Endothelial cell of umbilical vein (primary cell): Measurements from ENCODE around the gene GIT2.
A peak's percentile ranks its signal among the peaks of the same experiment; 100 is the strongest.

Experiments used
- CTCF ChIP-seq, 2 donors: IDR thresholded peaks; 1 replicate in 1 of 2; 2 replicates in 1 of 2; pipeline ENCODE4 v1.5.1; 2011; ENCODE audit warnings: low read length in 2 of 2, mild to moderate bottlenecking in 2 of 2, moderate library complexity in 2 of 2, control low read depth in 1 of 2, inconsistent platforms in 1 of 2, low read depth in 1 of 2; ENCODE audit not compliant: insufficient read depth in 1 of 2; ENCODE audit errors: extremely low read depth in 1 of 2
- EZH2 ChIP-seq: IDR thresholded peaks from 2 replicates; pipeline ENCODE4 v1.6.1; 2012; ENCODE audit warnings: borderline replicate concordance, low read depth, mild to moderate bottlenecking, moderate library complexity, low read length, inconsistent platforms; ENCODE audit not compliant: severe bottlenecking
- FOS ChIP-seq: IDR thresholded peaks from 2 replicates; pipeline ENCODE4 v1.6.1; 2011; ENCODE audit warnings: mild to moderate bottlenecking, low read length, moderate library complexity, borderline replicate concordance; ENCODE audit not compliant: insufficient read depth
- GATA2 ChIP-seq: IDR thresholded peaks from 2 replicates; pipeline ENCODE4 v1.7.0; 2011; ENCODE audit warnings: low read depth, mild to moderate bottlenecking, moderate library complexity, mixed read lengths, low read length; ENCODE audit not compliant: insufficient read length, insufficient read depth
- JUN ChIP-seq: IDR thresholded peaks from 2 replicates; pipeline ENCODE4 v1.6.1; 2011; ENCODE audit warnings: borderline replicate concordance, low read depth; ENCODE audit not compliant: insufficient read length, insufficient read depth
- MYC ChIP-seq: IDR thresholded peaks from one replicate; pipeline ENCODE4 v1.6.1; 2011; ENCODE audit warnings: mild to moderate bottlenecking, low read depth, low read length
- POLR2A ChIP-seq: IDR thresholded peaks from 2 replicates; pipeline ENCODE4 v1.6.1; 2012; ENCODE audit warnings: low read depth, mild to moderate bottlenecking, control low read depth, low read length
- POLR2AphosphoS5 ChIP-seq: IDR thresholded peaks from 2 replicates; pipeline ENCODE4 v1.6.1; 2012; ENCODE audit warnings: low read depth, mild to moderate bottlenecking, control low read depth, low read length, moderate library complexity; ENCODE audit not compliant: insufficient read depth
- TF ChIP-seq, protein P1 (sequence below): IDR thresholded peaks from 2 replicates; pipeline ENCODE4 v1.6.1; 2011; ENCODE audit not compliant: insufficient read depth, insufficient read length

GRCh38 chr12:109927622-109928021, 68.5 kb downstream of the GIT2 start:
- TF ChIP-seq CTCF (IDR thresholded peaks at IDR 0.05; ENCODE audit: extremely low read depth in 1 of 2, insufficient read depth in 1 of 2, low read depth in 1 of 2, low read length in 2 of 2) (peak; percentile 69 to 83), POLR2A (no peak), POLR2AphosphoS5 (no peak), JUN (no peak), EZH2 (no peak), GATA2 (no peak), MYC (no peak), FOS (no peak)
- TF ChIP-seq, protein P1, sequence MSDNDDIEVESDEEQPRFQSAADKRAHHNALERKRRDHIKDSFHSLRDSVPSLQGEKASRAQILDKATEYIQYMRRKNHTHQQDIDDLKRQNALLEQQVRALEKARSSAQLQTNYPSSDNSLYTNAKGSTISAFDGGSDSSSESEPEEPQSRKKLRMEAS: no peak
